ENCODE results near the gene BCKDHB.

DNA sequence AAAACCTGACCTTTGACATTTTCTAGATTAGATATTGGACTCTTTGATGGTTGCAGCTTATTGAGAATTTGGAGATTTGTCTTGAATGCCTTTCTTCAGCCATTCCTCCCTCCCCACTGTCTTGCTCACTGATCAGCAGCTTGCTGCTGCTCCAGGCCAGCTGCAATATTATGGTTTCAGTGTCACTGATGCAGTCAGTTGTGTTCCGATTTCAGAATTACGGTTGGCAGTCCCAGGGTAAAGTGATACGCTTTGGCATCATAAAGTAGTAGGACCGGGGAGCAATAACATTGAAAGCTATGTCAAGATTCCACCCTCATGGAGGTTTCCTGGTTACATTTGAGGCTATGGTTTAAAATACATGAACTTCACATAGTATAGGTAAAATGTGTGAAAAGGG lies 152.6 kb downstream of the BCKDHB start:
- TF ChIP-seq, protein P1, sequence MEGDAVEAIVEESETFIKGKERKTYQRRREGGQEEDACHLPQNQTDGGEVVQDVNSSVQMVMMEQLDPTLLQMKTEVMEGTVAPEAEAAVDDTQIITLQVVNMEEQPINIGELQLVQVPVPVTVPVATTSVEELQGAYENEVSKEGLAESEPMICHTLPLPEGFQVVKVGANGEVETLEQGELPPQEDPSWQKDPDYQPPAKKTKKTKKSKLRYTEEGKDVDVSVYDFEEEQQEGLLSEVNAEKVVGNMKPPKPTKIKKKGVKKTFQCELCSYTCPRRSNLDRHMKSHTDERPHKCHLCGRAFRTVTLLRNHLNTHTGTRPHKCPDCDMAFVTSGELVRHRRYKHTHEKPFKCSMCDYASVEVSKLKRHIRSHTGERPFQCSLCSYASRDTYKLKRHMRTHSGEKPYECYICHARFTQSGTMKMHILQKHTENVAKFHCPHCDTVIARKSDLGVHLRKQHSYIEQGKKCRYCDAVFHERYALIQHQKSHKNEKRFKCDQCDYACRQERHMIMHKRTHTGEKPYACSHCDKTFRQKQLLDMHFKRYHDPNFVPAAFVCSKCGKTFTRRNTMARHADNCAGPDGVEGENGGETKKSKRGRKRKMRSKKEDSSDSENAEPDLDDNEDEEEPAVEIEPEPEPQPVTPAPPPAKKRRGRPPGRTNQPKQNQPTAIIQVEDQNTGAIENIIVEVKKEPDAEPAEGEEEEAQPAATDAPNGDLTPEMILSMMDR (IDR thresholded peaks at IDR 0.05; ENCODE audit: low read length), result no peak
- TF ChIP-seq EZH2phosphoT487 (IDR thresholded peaks at IDR 0.05; ENCODE audit: low read length), result no peak
- TF ChIP-seq EZH2 (optimal IDR thresholded peaks at IDR 0.05; ENCODE audit: low read depth, low read length), result no peak
